H9 (cell line): ENCODE data around the gene CDH13. TPM values are rescaled to one million over a fixed set of nuclear protein-coding genes. Genes with fewer than 3 reads are reported as not detected.
A peak's percentile ranks its signal among the peaks of the same experiment; 100 is the strongest.

Experiments used
- DNase-seq: peaks from one replicate; pipeline ENCODE4 v3.0.0-alpha.2; 2017
- H2AFZ ChIP-seq: one replicate; pipeline ENCODE4 v1.6.1; 2013; ENCODE audit warnings: mild to moderate bottlenecking, low read length, control low read depth, moderate library complexity
- H2AK5ac ChIP-seq: 2 replicates; pipeline ENCODE4 v1.6.1; 2013; ENCODE audit warnings: low read length, control low read depth, mixed read lengths; ENCODE audit not compliant: insufficient read length
- H2BK120ac ChIP-seq: one replicate; pipeline ENCODE4 v1.6.1; 2013; ENCODE audit warnings: low read depth, mild to moderate bottlenecking, low read length, control low read depth, inconsistent platforms; ENCODE audit not compliant: poor library complexity, severe bottlenecking
- H2BK12ac ChIP-seq: 2 replicates; pipeline ENCODE4 v1.6.1; 2013; ENCODE audit warnings: low read length, control low read depth, mixed read lengths, low read depth; ENCODE audit not compliant: insufficient read length
- H2BK15ac ChIP-seq: 2 replicates; pipeline ENCODE4 v1.6.1; 2013; ENCODE audit warnings: low read depth, low read length, control low read depth
- H2BK20ac ChIP-seq: one replicate; pipeline ENCODE4 v1.6.1; 2013; ENCODE audit warnings: low read depth, mild to moderate bottlenecking, low read length, control low read depth, inconsistent platforms; ENCODE audit not compliant: poor library complexity, severe bottlenecking
- H2BK5ac ChIP-seq: 2 replicates; pipeline ENCODE4 v1.6.1; 2013; ENCODE audit warnings: low read length, control low read depth, mixed read lengths; ENCODE audit not compliant: insufficient read length
- H3K14ac ChIP-seq: 2 replicates; pipeline ENCODE4 v1.6.1; 2013; ENCODE audit warnings: low read length, control low read depth; ENCODE audit not compliant: insufficient read depth
- H3K18ac ChIP-seq: 2 replicates; pipeline ENCODE4 v1.6.1; 2013; ENCODE audit warnings: low read depth, mild to moderate bottlenecking, mixed read lengths, low read length, control low read depth; ENCODE audit not compliant: insufficient read length
- H3K23ac ChIP-seq: 2 replicates; pipeline ENCODE4 v1.6.1; 2013; ENCODE audit warnings: low read length, control low read depth, mixed read lengths, low read depth; ENCODE audit not compliant: insufficient read length
- H3K23me2 ChIP-seq: 2 replicates; pipeline ENCODE4 v1.6.1; 2013; ENCODE audit warnings: low read depth, mild to moderate bottlenecking, mixed read lengths, low read length, control low read depth; ENCODE audit not compliant: insufficient read length, poor library complexity, severe bottlenecking
- H3K27ac ChIP-seq: 2 replicates; pipeline ENCODE4 v1.5.1; 2013; ENCODE audit warnings: low read length, control low read depth, mixed read lengths, low read depth; ENCODE audit not compliant: insufficient read length
- H3K27me3 ChIP-seq: 2 replicates; pipeline ENCODE4 v1.6.1; 2013; ENCODE audit warnings: low read length, control low read depth, inconsistent platforms; ENCODE audit not compliant: insufficient read depth
- H3K4ac ChIP-seq: 2 replicates; pipeline ENCODE4 v1.6.1; 2013; ENCODE audit warnings: low read depth, mild to moderate bottlenecking, control low read depth, inconsistent platforms, low read length, moderate library complexity
- H3K4me1 ChIP-seq: 2 replicates; pipeline ENCODE4 v1.6.1; 2013; ENCODE audit warnings: low read length, control low read depth, inconsistent platforms; ENCODE audit not compliant: insufficient read depth
- H3K4me2 ChIP-seq: 2 replicates; pipeline ENCODE4 v1.6.1; 2013; ENCODE audit warnings: low read length, control low read depth, mixed read lengths; ENCODE audit not compliant: insufficient read length, insufficient read depth
- H3K56ac ChIP-seq: 2 replicates; pipeline ENCODE4 v1.6.1; 2013; ENCODE audit warnings: low read depth, mild to moderate bottlenecking, mixed read lengths, low read length, control low read depth; ENCODE audit not compliant: insufficient read length
- H3K79me1 ChIP-seq: 2 replicates; pipeline ENCODE4 v1.6.1; 2013; ENCODE audit warnings: low read depth, mild to moderate bottlenecking, moderate library complexity, low read length, control low read depth, inconsistent platforms; ENCODE audit not compliant: insufficient read depth, poor library complexity, severe bottlenecking
- H3K79me2 ChIP-seq: 2 replicates; pipeline ENCODE4 v1.6.1; 2013; ENCODE audit warnings: low read length, control low read depth, inconsistent platforms; ENCODE audit not compliant: insufficient read depth
- H3K9ac ChIP-seq: 2 replicates; pipeline ENCODE4 v1.6.1; 2013; ENCODE audit warnings: low read length, control low read depth, mixed read lengths; ENCODE audit not compliant: insufficient read length; ENCODE audit errors: extremely low read depth
- H3K9me3 ChIP-seq: one replicate; pipeline ENCODE4 v1.6.1; 2013; ENCODE audit warnings: low read depth, low read length, inconsistent platforms; ENCODE audit not compliant: control insufficient read depth
- H3T11ph ChIP-seq: one replicate; pipeline ENCODE4 v1.6.1; 2013; ENCODE audit warnings: mild to moderate bottlenecking, low read length, control low read depth, inconsistent platforms
- H4K20me1 ChIP-seq: one replicate; pipeline ENCODE4 v1.6.1; 2013; ENCODE audit not compliant: control insufficient read depth, insufficient read length, insufficient read depth
- H4K5ac ChIP-seq: 2 replicates; pipeline ENCODE4 v1.6.1; 2013; ENCODE audit warnings: low read depth, mild to moderate bottlenecking, mixed read lengths, low read length, control low read depth; ENCODE audit not compliant: insufficient read length
- H4K8ac ChIP-seq: replicated peaks from 2 replicates; pipeline ENCODE4 v1.6.1; 2013; ENCODE audit warnings: low read length, control low read depth, mixed read lengths, low read depth; ENCODE audit not compliant: insufficient read length
- H4K91ac ChIP-seq: 2 replicates; pipeline ENCODE4 v1.6.1; 2013; ENCODE audit warnings: low read depth, mild to moderate bottlenecking, moderate library complexity, mixed read lengths, low read length, control low read depth; ENCODE audit not compliant: insufficient read length
- H3K27ac Mint-ChIP-seq, 3 experiments: 2 replicates in 2 of 3; 3 replicates in 1 of 3; pipeline ENCODE4 v1.8.0; 2020 to 2021; ENCODE audit warnings: mixed read lengths in 3 of 3, mild to moderate bottlenecking in 1 of 3, moderate library complexity in 1 of 3
- H3K27me3 Mint-ChIP-seq: 2 replicates; pipeline ENCODE4 v1.8.0; 2021; ENCODE audit warnings: low read depth, mild to moderate bottlenecking, moderate library complexity, mixed read lengths
- H3K36me3 Mint-ChIP-seq, 3 experiments: 2 replicates in 2 of 3; 3 replicates in 1 of 3; pipeline ENCODE4 v1.8.0; 2020 to 2021; ENCODE audit warnings: low read depth in 3 of 3, mixed read lengths in 3 of 3; ENCODE audit not compliant: insufficient read depth in 1 of 3
- H3K4me1 Mint-ChIP-seq, 2 experiments: 2 replicates each; pipeline ENCODE4 v1.8.0; 2020; ENCODE audit warnings: mixed read lengths in 2 of 2
- H3K4me3 Mint-ChIP-seq, 2 experiments: 2 replicates in 1 of 2; 3 replicates in 1 of 2; pipeline ENCODE4 v1.8.0; 2020 to 2021; ENCODE audit warnings: mild to moderate bottlenecking in 2 of 2, mixed read lengths in 2 of 2, moderate library complexity in 1 of 2
- H3K9me3 Mint-ChIP-seq, 2 experiments: 2 replicates in 1 of 2; 3 replicates in 1 of 2; pipeline ENCODE4 v1.8.0; 2020; ENCODE audit warnings: mild to moderate bottlenecking in 2 of 2, mixed read lengths in 2 of 2, moderate library complexity in 1 of 2
- WGBS: extraction: QIAGEN DNeasy Blood & Tissue Kit; methylation state at CpG from one replicate; pipeline ENCODE4 v1.1.7; 2013; ENCODE audit warnings: missing lambda C conversion rate, low lambda C conversion rate, mixed read lengths; ENCODE audit not compliant: insufficient read length; ENCODE audit errors: extremely low coverage; 5-methylcytosine and 5-hydroxymethylcytosine counted together
- total RNA-seq: library from RNA; stranded (reverse); gene quantifications from 2 replicates; pipeline ENCODE4 v1.2.1, GENCODE V29; 2021
- TF ChIP-seq, protein P1 (sequence below): fragments of 200-600 bp; sonication (generic); conservative IDR thresholded peaks from 3 replicates; pipeline ENCODE4 v1.8.0; 2021; ENCODE audit warnings: antibody characterized with exemption, mild to moderate bottlenecking

The CDH13 gene
- total RNA-seq, 1 experiment from 2014 or later = 1.5 TPM

DNA sequence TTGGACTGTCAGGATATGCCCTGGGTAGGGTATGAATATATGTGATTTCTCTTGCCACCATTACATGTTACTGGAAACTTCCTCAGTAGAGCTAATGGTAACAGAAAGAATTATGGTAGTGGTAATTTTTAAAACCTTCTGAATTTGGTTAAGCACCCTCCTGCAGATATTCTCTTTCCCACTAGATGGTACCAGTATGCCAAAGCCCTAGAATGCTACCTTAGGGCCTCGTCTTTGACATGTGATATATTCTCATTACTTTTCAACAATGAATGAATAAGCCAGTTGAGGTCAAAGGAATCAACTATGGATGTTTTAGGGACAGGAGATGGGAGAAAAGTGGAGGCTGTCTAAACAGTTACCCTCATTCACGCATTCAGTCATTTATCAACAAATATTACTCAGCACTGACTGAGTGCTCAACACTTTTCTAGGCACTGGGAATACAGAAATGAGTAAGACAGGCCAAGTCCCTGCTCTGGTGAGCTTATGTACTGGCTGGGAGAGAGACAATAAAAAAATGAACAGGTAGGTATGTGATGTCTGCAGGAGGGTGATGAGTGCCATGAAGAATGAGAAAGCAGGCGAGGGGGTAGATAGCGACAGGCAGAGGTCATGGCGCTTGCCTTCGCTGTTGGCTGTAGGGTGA, 14.7 kb downstream of the CDH13 start:
- no peak overlapping the region for H3T11ph ChIP-seq
- no peak overlapping the region for H3K23ac ChIP-seq
- no peaks in the 10 kb centered on the region for H3K79me2 ChIP-seq
- H2AK5ac ChIP-seq = no peak overlapping the region
- H3K27me3 ChIP-seq = no peaks in the 10 kb centered on the region
- no peak overlapping the region for H4K91ac ChIP-seq
- H2BK120ac ChIP-seq = no peak overlapping the region
- H2BK15ac ChIP-seq = 0 out of 2 replicates have a peak overlapping the region, but pooled peaks have one; percentile 72
- H3K4me1 ChIP-seq = peaks cover 5% of the 10 kb centered on the region; the same call in 1 of the 2 replicates
- WGBS = no CpG with 5 or more reads among the region's 6 CpGs
- Mint-ChIP-seq H3K27me3 (peaks cover 4% of the 10 kb centered on the region; the same call in 1 of the 2 replicates), H3K27ac (no peak overlapping the region), H3K36me3 (no peaks in the 10 kb centered on the region), H3K4me1 (peaks cover 42 to 43% of the 10 kb centered on the region in 2 experiments), H3K4me3 (no peak overlapping the region), H3K9me3 (no peaks in the 10 kb centered on the region)
- H3K23me2 ChIP-seq = no peaks in the 10 kb centered on the region
- TF ChIP-seq, protein P1, sequence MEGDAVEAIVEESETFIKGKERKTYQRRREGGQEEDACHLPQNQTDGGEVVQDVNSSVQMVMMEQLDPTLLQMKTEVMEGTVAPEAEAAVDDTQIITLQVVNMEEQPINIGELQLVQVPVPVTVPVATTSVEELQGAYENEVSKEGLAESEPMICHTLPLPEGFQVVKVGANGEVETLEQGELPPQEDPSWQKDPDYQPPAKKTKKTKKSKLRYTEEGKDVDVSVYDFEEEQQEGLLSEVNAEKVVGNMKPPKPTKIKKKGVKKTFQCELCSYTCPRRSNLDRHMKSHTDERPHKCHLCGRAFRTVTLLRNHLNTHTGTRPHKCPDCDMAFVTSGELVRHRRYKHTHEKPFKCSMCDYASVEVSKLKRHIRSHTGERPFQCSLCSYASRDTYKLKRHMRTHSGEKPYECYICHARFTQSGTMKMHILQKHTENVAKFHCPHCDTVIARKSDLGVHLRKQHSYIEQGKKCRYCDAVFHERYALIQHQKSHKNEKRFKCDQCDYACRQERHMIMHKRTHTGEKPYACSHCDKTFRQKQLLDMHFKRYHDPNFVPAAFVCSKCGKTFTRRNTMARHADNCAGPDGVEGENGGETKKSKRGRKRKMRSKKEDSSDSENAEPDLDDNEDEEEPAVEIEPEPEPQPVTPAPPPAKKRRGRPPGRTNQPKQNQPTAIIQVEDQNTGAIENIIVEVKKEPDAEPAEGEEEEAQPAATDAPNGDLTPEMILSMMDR = peak; percentile 53
- no peak overlapping the region for H3K18ac ChIP-seq
- H2AFZ ChIP-seq = no peak overlapping the region
- no peaks in the 10 kb centered on the region for H3K9me3 ChIP-seq
- no peak for DNase-seq
- H3K27ac ChIP-seq = no peak overlapping the region
- H4K8ac ChIP-seq = no peak overlapping the region
- no peak overlapping the region for H2BK5ac ChIP-seq
- H3K9ac ChIP-seq = no peak overlapping the region
- no peak overlapping the region for H3K4me2 ChIP-seq
- H3K4ac ChIP-seq = no peak overlapping the region
- no peak overlapping the region for H2BK20ac ChIP-seq
- no peak overlapping the region for H2BK12ac ChIP-seq
- H3K79me1 ChIP-seq = no peaks in the 10 kb centered on the region
- H3K56ac ChIP-seq = no peak overlapping the region
- H4K5ac ChIP-seq = no peak overlapping the region
- no peaks in the 10 kb centered on the region for H4K20me1 ChIP-seq
- H3K14ac ChIP-seq = no peak overlapping the region
